ENCODE results near the gene ATP6V0D1. TPM values are rescaled to one million over a fixed set of nuclear protein-coding genes. Genes with fewer than 3 reads are reported as not detected.

ATP6V0D1 gene
- total RNA-seq, 1 donor from 2014 or later, result 80.9 TPM

DNA sequence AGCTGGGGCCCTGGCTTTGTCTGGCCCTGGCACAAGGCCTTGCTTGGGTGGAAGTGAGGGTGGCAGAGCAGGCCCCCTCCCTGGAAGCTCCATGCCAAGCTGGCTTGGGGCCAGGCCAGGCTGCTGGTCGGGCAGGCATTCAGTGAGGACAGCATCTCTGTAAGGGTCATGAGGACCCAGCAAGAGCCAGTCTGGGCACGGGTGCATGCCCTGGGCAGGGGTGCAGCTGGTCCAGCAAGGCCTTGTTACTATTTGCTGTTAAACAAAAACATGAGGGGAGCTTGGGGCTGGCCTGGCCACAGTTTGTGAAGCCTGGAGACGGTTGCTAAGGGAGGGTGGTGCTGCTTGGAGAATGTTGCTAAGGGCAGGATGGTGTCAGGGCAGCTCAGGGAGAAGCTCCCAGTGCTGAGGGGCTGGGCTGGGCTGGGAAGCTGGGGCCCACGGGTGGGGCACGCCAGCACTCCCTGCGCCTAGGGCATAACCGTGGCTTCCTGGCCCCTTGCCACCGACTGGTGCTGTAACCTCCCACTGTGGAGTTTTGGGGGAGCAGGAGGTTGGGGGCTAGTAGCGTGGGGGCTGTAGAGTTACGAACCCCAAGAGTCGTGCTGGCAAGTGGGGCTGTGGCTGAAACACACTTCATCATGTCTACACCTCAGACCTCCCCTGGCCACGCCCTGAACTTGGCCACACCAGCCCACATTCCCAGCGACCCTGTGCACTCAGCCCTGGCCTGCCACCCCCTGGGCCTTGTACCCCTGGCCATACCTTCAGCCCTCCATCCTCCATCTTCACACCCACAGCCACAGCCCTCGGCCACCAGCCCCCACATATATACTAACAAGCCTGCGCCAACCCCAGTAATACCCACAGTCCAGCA, 89.3 kb downstream of the ATP6V0D1 start:
- no peak for ATAC-seq

DNA sequence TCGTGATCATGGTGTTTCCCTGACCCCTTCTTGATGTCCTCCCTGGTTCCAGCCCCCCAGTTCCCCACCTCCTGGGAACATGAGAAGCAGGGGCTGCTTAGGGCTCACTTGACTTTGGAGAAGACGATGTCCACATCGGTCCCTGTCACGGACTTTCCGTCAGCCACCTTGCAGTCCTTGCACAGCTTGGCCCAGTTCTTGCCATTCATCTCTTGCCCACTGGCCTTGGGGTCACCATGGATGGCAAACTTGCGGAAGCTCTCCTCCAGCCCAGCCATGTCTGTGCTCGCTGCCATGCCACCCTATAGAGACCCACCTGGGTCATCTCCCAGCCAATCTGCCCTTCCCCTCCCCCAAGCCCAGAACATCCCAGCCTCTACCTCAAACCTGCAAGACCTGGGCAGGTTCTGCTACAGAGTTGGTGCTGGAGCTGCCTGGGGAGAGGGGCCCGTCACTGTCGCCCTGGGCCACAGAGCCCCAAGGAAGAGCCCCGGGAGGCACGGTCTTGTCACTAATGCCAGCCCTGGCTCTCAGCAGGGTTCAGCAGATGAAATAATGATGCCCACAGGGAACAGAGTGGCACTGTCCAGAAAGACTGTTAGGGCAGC, 90.0 kb downstream of the ATP6V0D1 start:
- ATAC-seq, result no peak

DNA sequence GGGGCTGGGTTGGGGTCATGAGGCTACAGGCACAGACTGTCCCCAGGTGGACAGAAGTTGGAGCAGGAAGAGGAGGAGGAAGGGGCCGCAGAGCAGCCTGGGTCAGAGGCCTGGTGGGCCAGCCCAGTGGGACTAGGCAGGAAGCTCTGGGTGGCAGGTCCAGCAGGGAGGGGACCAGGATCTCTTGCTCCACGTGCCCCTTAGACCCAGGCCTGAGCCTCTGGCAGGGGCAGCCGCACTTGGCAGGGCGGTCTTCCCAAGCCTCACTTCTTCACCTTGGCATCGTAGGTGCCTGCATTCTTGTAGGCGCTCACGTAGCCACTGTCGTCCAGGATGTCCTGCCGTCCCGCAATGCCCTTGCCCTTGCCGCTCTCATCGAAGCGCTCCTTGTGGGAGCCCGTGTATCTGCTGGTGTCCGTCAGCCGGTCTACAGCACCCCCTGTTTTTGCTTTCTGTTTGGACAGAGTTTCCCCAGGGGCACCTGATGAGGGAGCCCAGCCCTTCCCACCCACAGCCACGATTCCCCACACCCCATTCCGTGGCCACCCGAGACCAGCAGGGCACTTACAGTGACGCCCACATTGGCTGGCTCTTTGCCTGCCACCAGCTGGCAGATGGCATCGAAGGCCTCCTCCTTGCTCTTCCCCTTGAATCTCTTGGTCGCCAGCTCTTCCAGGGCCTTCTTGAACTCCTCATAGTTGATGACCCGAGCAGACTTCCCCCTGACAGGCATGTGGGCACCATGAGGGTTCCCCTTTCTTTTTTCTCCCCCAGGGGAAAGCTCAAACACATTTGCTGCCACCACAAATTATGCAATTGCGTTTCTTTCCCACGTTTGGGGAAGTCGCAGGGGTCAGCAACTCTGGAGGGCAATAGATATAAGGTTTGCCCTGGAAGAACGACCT, 90.8 kb downstream of the ATP6V0D1 start:
- ATAC-seq, result no peak

DNA sequence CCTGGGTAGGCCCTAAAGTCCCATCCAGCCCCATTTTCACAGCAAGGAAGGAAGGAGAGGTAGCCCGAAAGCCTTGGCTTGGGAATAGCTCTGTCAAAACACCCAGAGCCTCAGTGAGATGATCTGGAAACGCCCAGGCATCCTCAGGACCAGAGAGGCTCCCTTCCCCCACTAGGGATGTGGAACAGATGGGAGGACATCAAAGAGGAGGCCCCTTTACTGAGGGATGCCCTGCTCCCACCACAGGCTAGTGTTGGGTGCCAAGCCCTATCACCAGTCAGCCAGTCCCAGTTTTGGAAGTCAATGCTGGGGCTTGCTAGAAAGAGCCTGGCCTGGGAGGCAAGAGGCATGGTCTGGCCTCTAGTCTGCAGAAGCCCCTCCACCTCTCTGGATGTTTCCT, 92.4 kb downstream of the ATP6V0D1 start:
- ATAC-seq, result no peak

DNA sequence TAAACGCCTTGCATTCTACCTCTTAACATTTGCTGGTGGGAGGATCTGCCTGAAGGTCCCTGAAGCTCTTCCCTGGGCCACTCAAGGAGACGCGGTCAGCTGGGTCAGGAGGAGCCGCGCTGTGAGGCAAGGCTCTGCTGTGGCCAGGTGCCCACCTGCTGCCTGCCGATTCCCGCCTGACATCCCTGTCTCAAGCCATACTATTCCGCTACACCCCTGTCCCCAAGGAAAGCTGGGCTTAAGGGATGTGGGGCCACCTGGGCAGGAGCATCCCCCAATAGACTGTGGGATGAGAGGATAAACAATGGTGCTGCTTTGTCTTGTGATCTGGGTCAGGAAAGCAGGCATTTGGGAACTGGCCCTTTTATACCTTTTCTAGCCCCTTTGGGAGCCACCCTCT, 92.8 kb downstream of the ATP6V0D1 start:
- ATAC-seq, result no peak

Other genes with a start within 250 kb of the ATP6V0D1 start
- 7.4 TPM for gene FHOD1, start 233.7 kb downstream of the ATP6V0D1 start, total RNA-seq
- 0.08 TPM for gene SLC9A5, start 232.2 kb downstream of the ATP6V0D1 start, total RNA-seq
- gene PLEKHG4, start 201.6 kb downstream of the ATP6V0D1 start, total RNA-seq, result 4.9 TPM
- not detected for gene KCTD19, start 154.4 kb downstream of the ATP6V0D1 start, total RNA-seq
- not detected for gene LRRC36, start 154.3 kb downstream of the ATP6V0D1 start, total RNA-seq
- gene TPPP3, start 87.7 kb downstream of the ATP6V0D1 start, total RNA-seq, result 3.7 TPM
- 3.8 TPM for gene ZDHHC1, start 64.7 kb downstream of the ATP6V0D1 start, total RNA-seq
- gene HSD11B2, start 50.0 kb downstream of the ATP6V0D1 start, total RNA-seq, result 6.6 TPM
- not detected for gene AGRP, start 2.4 kb upstream of the ATP6V0D1 start, total RNA-seq
- 14.3 TPM for gene RIPOR1, start 47.7 kb upstream of the ATP6V0D1 start, total RNA-seq
- 28.3 TPM for gene CTCF, start 81.4 kb upstream of the ATP6V0D1 start, total RNA-seq
- gene CARMIL2, start 164.0 kb upstream of the ATP6V0D1 start, total RNA-seq, result 2.4 TPM
- gene ACD, start 179.1 kb upstream of the ATP6V0D1 start, total RNA-seq, result 7.8 TPM
- gene PARD6A, start 179.8 kb upstream of the ATP6V0D1 start, total RNA-seq, result 1.8 TPM
- gene ENKD1, start 185.6 kb upstream of the ATP6V0D1 start, total RNA-seq, result 3.8 TPM
- 0.84 TPM for gene C16orf86, start 185.7 kb upstream of the ATP6V0D1 start, total RNA-seq
- gene GFOD2, start 238.2 kb upstream of the ATP6V0D1 start, total RNA-seq, result 25.4 TPM

Data from esophagus mucosa (tissue), 1 donor.